MM.1S (cell line): ENCODE data around the gene SIT1.

Experiments used
- DNase-seq: peaks from one replicate; pipeline ENCODE4 v3.0.0-alpha.2; 2015
- H2AFZ ChIP-seq: fragments of 300-600 bp; sonication (generic); 2 replicates; pipeline ENCODE4 v1.6.0; 2016; ENCODE audit warnings: antibody characterized with exemption, low read length
- H3F3A ChIP-seq: fragments of 300-600 bp; sonication (generic); 2 replicates; pipeline ENCODE4 v1.6.1; 2016; ENCODE audit warnings: mild to moderate bottlenecking, antibody characterized with exemption, low read length, moderate library complexity, mixed read lengths; ENCODE audit not compliant: insufficient read depth
- H3K27ac ChIP-seq: fragments of 300-600 bp; sonication (generic); 2 replicates; pipeline ENCODE4 v1.5.1; 2016; ENCODE audit warnings: mild to moderate bottlenecking, low read length
- H3K27me3 ChIP-seq: fragments of 300-600 bp; sonication (generic); replicated peaks from 2 replicates; pipeline ENCODE4 v1.6.0; 2016; ENCODE audit warnings: low read length; ENCODE audit not compliant: insufficient read depth
- H3K36me3 ChIP-seq: fragments of 300-600 bp; sonication (generic); replicated peaks from 2 replicates; pipeline ENCODE4 v1.6.1; 2016; ENCODE audit warnings: mild to moderate bottlenecking, low read length, mixed read lengths; ENCODE audit not compliant: insufficient read depth
- H3K4me1 ChIP-seq: fragments of 300-600 bp; sonication (generic); 2 replicates; pipeline ENCODE4 v1.6.1; 2016; ENCODE audit warnings: low read length, mixed read lengths
- H3K4me2 ChIP-seq: fragments of 300-600 bp; sonication (generic); 2 replicates; pipeline ENCODE4 v1.6.0; 2016; ENCODE audit warnings: low read depth, low read length
- H3K4me3 ChIP-seq: fragments of 300-600 bp; sonication (generic); 2 replicates; pipeline ENCODE4 v1.5.1; 2016; ENCODE audit warnings: low read length, mixed read lengths
- H3K79me2 ChIP-seq: fragments of 300-600 bp; sonication (generic); 2 replicates; pipeline ENCODE4 v1.6.1; 2016; ENCODE audit warnings: mixed run types, low read length, mixed read lengths
- H3K9ac ChIP-seq: fragments of 300-600 bp; sonication (generic); 2 replicates; pipeline ENCODE4 v1.6.1; 2016; ENCODE audit warnings: low read length, mixed read lengths
- H3K9me2 ChIP-seq: fragments of 300-600 bp; sonication (generic); replicated peaks from 2 replicates; pipeline ENCODE4 v1.6.1; 2016; ENCODE audit warnings: mild to moderate bottlenecking, low read length, mixed read lengths; ENCODE audit not compliant: insufficient read depth
- H3K9me3 ChIP-seq: fragments of 300-600 bp; sonication (generic); replicated peaks from 2 replicates; pipeline ENCODE4 v1.6.1; 2016; ENCODE audit warnings: mild to moderate bottlenecking, low read length, mixed read lengths; ENCODE audit not compliant: insufficient read depth
- H4K20me1 ChIP-seq: fragments of 300-600 bp; sonication (generic); 2 replicates; pipeline ENCODE4 v1.6.1; 2016; ENCODE audit warnings: mild to moderate bottlenecking, low read length, moderate library complexity, mixed read lengths; ENCODE audit not compliant: insufficient read depth
- EZH2 ChIP-seq: fragments of 300-600 bp; sonication (generic); optimal IDR thresholded peaks from 2 replicates; pipeline ENCODE3; 2017; ENCODE audit warnings: low read depth, mild to moderate bottlenecking, antibody characterized with exemption, low read length, mixed read lengths
- EZH2phosphoT487 ChIP-seq: fragments of 300-600 bp; sonication (generic); IDR thresholded peaks from 2 replicates; pipeline ENCODE4 v1.6.1; 2018; ENCODE audit warnings: antibody characterized with exemption, low read length
- TF ChIP-seq, protein P1 (sequence below): fragments of 300-600 bp; sonication (generic); IDR thresholded peaks from 2 replicates; pipeline ENCODE4 v1.5.1; 2016; ENCODE audit warnings: antibody characterized with exemption, low read length, mixed read lengths

The SIT1 gene, protein sequence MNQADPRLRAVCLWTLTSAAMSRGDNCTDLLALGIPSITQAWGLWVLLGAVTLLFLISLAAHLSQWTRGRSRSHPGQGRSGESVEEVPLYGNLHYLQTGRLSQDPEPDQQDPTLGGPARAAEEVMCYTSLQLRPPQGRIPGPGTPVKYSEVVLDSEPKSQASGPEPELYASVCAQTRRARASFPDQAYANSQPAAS

DNA sequence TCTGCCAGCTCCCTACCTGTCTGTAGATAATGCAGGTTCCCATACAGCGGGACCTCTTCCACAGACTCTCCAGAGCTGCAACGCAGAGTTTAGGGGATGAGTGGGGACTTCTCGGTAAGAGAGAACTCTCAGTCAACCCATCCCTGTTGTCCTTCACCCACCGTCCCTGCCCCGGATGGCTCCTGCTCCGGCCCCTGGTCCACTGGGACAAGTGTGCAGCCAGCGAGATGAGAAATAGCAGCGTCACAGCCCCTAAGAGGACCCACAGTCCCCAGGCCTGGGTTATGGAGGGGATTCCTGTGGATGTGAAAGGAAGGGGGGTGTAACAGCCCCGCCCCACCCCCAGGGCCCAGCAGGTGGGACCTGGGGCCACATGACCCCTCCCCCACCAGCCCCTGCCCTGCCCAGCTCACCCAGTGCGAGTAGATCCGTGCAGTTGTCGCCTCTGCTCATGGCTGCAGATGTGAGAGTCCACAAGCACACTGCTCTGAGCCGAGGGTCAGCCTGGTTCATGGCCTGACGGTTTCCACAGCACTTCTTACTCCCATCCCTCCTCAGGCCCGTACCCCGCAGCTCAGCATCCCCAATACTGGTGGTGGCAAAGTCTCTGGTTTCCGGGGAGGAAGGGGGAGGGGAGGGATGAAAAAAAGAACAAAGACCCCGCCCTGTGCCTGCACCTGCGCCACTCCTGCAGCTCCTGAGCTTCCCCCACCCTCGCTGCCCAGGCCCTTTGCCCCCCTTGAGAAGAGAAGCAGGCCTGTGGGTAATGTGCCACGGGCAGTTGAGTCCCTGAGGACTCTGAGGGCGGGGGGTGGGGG lies at the start of gene SIT1:
TSS of gene SIT1 (minus strand) at position 591 of the 818 bp plus-strand sequence. CDS start at position 513, 78 bp downstream.
- no peak within 1 kb of the TSS for H3K9ac ChIP-seq
- H3K9me2 ChIP-seq = no peaks in the 10 kb centered on the region
- H3F3A ChIP-seq = no peaks in the 10 kb centered on the region
- H3K4me1 ChIP-seq = peaks cover 4% of the 10 kb centered on the region
- H3K27ac ChIP-seq = no peak within 1 kb of the TSS
- H3K27me3 ChIP-seq = no peaks in the 10 kb centered on the region
- no peaks in the 10 kb centered on the region for H3K36me3 ChIP-seq
- no peak for TF ChIP-seq EZH2
- TF ChIP-seq, protein P1, sequence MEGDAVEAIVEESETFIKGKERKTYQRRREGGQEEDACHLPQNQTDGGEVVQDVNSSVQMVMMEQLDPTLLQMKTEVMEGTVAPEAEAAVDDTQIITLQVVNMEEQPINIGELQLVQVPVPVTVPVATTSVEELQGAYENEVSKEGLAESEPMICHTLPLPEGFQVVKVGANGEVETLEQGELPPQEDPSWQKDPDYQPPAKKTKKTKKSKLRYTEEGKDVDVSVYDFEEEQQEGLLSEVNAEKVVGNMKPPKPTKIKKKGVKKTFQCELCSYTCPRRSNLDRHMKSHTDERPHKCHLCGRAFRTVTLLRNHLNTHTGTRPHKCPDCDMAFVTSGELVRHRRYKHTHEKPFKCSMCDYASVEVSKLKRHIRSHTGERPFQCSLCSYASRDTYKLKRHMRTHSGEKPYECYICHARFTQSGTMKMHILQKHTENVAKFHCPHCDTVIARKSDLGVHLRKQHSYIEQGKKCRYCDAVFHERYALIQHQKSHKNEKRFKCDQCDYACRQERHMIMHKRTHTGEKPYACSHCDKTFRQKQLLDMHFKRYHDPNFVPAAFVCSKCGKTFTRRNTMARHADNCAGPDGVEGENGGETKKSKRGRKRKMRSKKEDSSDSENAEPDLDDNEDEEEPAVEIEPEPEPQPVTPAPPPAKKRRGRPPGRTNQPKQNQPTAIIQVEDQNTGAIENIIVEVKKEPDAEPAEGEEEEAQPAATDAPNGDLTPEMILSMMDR = no peak
- no peak for TF ChIP-seq EZH2phosphoT487
- no peaks in the 10 kb centered on the region for H3K9me3 ChIP-seq
- H3K79me2 ChIP-seq = no peaks in the 10 kb centered on the region
- H4K20me1 ChIP-seq = no peaks in the 10 kb centered on the region
- H2AFZ ChIP-seq = no peak within 1 kb of the TSS
- H3K4me3 ChIP-seq = no peak within 1 kb of the TSS
- no peak within 1 kb of the TSS for H3K4me2 ChIP-seq
- DNase-seq = no peak

DNA sequence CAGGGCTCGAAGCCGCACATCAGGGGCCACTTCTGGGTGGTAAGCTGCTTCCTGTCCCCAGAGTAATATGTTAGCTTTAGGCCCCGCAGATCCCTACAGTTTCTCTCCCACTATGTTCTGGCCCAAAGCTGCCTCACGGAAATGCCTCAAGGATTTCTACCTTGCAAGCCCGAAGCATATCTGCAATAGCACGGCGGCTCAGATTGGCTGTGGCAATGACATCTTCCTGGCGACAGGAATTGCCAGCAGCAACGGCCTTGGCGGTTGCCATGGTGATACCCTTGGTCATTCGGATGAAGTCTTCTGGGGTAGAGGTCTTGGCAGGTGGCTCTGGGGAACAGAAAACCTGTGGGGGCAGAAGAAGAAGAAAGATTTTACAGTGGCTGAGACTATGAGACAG lies 49.3 kb upstream of the SIT1 start:
- Histone ChIP-seq H3K27me3 (no peaks in the 10 kb centered on the region), H3K9me3 (no peaks in the 10 kb centered on the region), H3K9me2 (no peaks in the 10 kb centered on the region), H2AFZ (no peak overlapping the region), H3K36me3 (0 out of 2 replicates have a peak, but pooled peaks cover 4% of the 10 kb centered on the region), H3K4me1 (no peaks in the 10 kb centered on the region), H3K9ac (no peak overlapping the region), H3K4me2 (no peak overlapping the region), H4K20me1 (no peaks in the 10 kb centered on the region), H3K27ac (no peak overlapping the region), H3F3A (no peaks in the 10 kb centered on the region), H3K4me3 (no peak overlapping the region), H3K79me2 (no peaks in the 10 kb centered on the region)
- no peak for TF ChIP-seq EZH2
- TF ChIP-seq, protein P1 = no peak
- no peak for DNase-seq

DNA sequence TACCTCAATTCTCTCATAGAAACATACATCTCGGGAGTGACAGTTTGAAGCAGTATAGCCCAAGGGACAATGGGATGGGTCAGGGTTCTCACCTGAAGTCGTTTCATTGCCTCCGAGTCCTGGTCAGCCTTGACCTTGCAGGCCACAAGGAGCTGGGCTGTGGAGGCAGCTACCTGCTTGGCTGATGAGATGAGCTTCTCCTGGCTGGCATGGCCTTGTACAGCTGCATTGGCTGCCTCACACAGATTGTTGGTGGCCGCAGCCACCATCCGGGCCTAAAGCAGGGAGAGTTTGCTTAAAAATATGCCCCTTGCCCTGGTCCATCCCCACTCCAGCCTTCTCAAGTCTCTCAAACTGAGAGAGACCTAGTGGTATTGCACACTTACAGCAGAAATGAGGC lies 47.5 kb upstream of the SIT1 start:
- H3K4me2 ChIP-seq = no peak overlapping the region
- H3K9me2 ChIP-seq = no peaks in the 10 kb centered on the region
- no peak for TF ChIP-seq EZH2
- TF ChIP-seq, protein P1 = no peak
- no peak for TF ChIP-seq EZH2phosphoT487
- no peaks in the 10 kb centered on the region for H3K27me3 ChIP-seq
- no peak overlapping the region for H2AFZ ChIP-seq
- H3K4me1 ChIP-seq = no peaks in the 10 kb centered on the region
- H3K9me3 ChIP-seq = no peaks in the 10 kb centered on the region
- H3K79me2 ChIP-seq = no peaks in the 10 kb centered on the region
- H3K27ac ChIP-seq = no peak overlapping the region
- H4K20me1 ChIP-seq = no peaks in the 10 kb centered on the region
- H3K36me3 ChIP-seq = 0 out of 2 replicates have a peak, but pooled peaks cover 4% of the 10 kb centered on the region
- no peak overlapping the region for H3K9ac ChIP-seq
- DNase-seq = no peak
- no peak overlapping the region for H3K4me3 ChIP-seq
- no peaks in the 10 kb centered on the region for H3F3A ChIP-seq
